Tibial artery (tissue), 4 donors: ENCODE data around the gene ZNF3.

Source experiments
- DNase-seq, 2 donors: peaks; one replicate each; pipeline ENCODE4 v3.0.0-alpha.2; 2019
- H3K27ac ChIP-seq, 2 donors: fragments of 200-600 bp; sonication (generic) in 1 of 2; 1 replicate in 1 of 2; 2 replicates in 1 of 2; pipeline ENCODE4 v1.5.1; 2018 to 2019; ENCODE audit warnings: mild to moderate bottlenecking in 1 of 2
- H3K27me3 ChIP-seq, 2 donors: fragments of 200-600 bp; sonication (generic) in 1 of 2; one replicate each; pipeline versions ENCODE4 v1.5.1 to v1.6.0; 2016 to 2019
- H3K36me3 ChIP-seq, 3 donors: fragments of 200-600 bp; sonication (generic) in 2 of 3; one replicate each; pipeline ENCODE4 v1.5.1; 2016 to 2019; ENCODE audit warnings: mild to moderate bottlenecking in 2 of 3
- H3K4me1 ChIP-seq, 4 donors: fragments of 200-600 bp; sonication (generic) in 2 of 4; 1 replicate in 3 of 4; 2 replicates in 1 of 4; pipeline ENCODE4 v1.5.1; 2016 to 2019
- H3K4me3 ChIP-seq, 2 donors: fragments of 200-600 bp; sonication (generic) in 1 of 2; 1 replicate in 1 of 2; 2 replicates in 1 of 2; pipeline ENCODE4 v1.5.1; 2018 to 2019; ENCODE audit warnings: mild to moderate bottlenecking in 2 of 2
- H3K9me3 ChIP-seq, 3 donors: fragments of 200-600 bp; sonication (generic) in 1 of 3; one replicate each; pipeline ENCODE4 v1.5.1; 2016 to 2019
- intact Hi-C: fragments of 100-400 bp; cut with DNase I; formaldehyde crosslinking; loops from one replicate; pipeline ENCODE4 v1.15.0; 2023; ENCODE audit warnings: low total_unique reads
- TF ChIP-seq, protein P1 (sequence below), 2 experiments: fragments of 200-600 bp in 1 of 2; fragments of 450-650 bp in 1 of 2; IDR thresholded peaks; one replicate each; pipeline ENCODE4 v1.5.1; 2017 to 2019; ENCODE audit warnings: antibody characterized with exemption in 2 of 2, mild to moderate bottlenecking in 1 of 2, moderate library complexity in 1 of 2

ZNF3 gene

DNA sequence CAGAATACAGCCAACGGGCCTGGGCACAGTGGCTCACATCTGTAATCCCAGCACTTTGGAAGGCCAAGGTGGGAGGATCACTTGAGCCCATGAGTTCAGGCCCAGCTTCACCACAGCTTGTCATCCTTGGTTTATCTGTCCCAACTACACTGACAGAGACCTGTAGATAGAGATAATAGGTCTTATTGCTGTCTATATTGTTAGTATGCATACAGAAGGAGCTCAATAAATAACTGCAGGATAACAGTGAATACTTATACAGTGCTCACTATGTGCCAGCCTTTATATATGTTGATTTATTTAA lies 39.2 kb upstream of the ZNF3 start:
- Histone ChIP-seq H3K4me3 (peak overlapping the region; percentile 67 to 72), H3K27ac (peak overlapping the region; percentile 83 to 84)
- DNase-seq: no peak

DNA sequence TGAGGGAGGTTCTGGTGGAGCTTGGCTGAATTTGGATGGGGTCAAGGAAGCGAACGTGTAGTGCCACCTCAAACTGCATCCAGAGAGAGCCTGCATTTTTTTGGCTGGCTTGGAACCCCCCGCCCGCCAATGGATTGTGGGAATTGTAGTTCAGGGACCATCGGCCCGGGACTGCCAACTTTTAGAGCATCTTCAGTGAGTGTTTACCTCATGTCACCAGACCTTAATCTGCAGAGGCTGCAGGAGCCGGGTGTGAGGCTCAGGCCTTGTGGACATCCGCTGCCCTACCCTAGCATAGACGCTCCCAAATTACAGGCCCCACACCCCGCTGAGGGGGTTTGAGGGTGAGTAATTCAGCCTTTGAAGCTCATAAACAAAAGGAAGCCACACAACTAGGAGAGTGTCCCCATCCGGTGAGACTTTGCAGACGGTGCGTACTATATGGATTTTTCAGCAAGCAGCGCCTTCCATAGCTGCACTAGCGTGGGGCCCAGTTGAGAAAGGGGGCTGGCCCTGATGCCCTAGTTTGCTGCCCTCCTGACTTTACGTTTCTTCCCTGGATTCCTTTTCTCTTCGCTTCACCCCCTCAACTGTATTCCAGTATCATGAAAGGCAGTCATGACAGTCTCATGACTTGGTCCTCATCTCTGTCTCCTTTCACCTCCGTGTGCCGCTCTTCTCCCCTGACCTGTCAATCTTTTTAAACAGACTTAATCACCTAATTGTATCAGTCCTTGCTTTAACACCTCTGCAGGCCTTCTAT lies 38.6 kb upstream of the ZNF3 start:
- H3K27ac ChIP-seq: peak overlapping the region; percentile 83 to 84
- TF ChIP-seq, protein P1, sequence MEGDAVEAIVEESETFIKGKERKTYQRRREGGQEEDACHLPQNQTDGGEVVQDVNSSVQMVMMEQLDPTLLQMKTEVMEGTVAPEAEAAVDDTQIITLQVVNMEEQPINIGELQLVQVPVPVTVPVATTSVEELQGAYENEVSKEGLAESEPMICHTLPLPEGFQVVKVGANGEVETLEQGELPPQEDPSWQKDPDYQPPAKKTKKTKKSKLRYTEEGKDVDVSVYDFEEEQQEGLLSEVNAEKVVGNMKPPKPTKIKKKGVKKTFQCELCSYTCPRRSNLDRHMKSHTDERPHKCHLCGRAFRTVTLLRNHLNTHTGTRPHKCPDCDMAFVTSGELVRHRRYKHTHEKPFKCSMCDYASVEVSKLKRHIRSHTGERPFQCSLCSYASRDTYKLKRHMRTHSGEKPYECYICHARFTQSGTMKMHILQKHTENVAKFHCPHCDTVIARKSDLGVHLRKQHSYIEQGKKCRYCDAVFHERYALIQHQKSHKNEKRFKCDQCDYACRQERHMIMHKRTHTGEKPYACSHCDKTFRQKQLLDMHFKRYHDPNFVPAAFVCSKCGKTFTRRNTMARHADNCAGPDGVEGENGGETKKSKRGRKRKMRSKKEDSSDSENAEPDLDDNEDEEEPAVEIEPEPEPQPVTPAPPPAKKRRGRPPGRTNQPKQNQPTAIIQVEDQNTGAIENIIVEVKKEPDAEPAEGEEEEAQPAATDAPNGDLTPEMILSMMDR (IDR thresholded peaks at IDR 0.05): no peak
- H3K9me3 ChIP-seq: no peaks in the 10 kb centered on the region
- H3K4me1 ChIP-seq: peaks cover 0 to 27% (median 16%) of the 10 kb centered on the region in 4 donors
- intact Hi-C loops: no loop called here
- H3K4me3 ChIP-seq: peak overlapping the region; percentile 67 to 72
- DNase-seq: peak; percentile 78 to 83
- H3K27me3 ChIP-seq: no peaks in the 10 kb centered on the region
- peaks cover 0 to 31% (median 4%) of the 10 kb centered on the region in 3 donors for H3K36me3 ChIP-seq

More for the DNA sequence above, 39.2 kb upstream of the ZNF3 start:
- Histone ChIP-seq H3K27me3 (no peaks in the 10 kb centered on the region), H3K9me3 (no peaks in the 10 kb centered on the region), H3K4me1 (peaks cover 0 to 30% (median 17%) of the 10 kb centered on the region in 4 donors), H3K36me3 (peaks cover 0 to 27% (median 4%) of the 10 kb centered on the region in 3 donors)
- TF ChIP-seq, protein P1 (IDR thresholded peaks at IDR 0.05): no peak
- intact Hi-C loops: no loop called here

DNA sequence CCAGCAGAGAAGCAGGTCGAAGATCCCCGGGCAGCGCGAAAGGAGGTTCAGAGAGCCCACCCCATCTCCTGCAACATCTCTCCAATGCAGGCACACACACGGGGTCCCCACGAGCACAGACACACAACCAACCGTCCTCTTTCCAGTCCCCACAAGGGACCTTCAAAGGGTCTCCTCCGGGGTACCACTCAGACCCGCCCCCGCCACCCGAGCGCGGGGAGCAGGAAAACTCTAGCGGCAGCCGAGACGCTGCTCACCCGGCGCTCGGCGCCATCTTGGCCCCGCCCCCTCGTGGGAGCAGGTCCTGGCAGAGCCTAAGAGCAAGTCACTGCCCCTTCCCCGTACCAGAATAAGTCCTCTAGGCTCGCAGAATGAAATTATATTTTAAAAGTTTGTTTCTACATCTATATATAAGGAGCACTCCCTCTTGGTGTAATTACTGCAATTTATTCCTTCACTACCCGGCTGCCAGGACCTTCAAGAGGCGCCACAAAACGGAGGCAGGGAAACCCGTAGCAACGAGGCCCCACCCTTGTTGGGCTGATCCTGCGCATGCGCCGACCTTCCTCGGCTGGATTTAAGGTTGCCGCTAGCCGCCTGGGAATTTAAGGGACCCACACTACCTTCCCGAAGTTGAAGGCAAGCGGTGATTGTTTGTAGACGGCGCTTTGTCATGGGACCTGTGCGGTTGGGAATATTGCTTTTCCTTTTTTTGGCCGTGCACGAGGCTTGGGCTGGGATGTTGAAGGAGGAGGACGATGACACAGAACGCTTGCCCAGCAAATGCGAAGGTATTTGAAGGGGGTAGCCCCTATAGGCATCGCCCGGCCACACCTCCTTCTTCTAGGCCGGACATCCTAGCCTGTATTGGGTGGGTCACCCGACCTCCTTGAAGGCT lies 37.8 kb upstream of the ZNF3 start, which contains the start of the genes CNPY4 and TAF6:
CNPY4 (plus strand) TSS at position 563 of the 898 bp plus-strand sequence; CDS start at position 674, 111 bp downstream.
TAF6 (minus strand) TSS at position 287 of the 898 bp plus-strand sequence. CDS start 5,149 bp downstream, outside the sequence.
- peak; percentile 94 to 97 for DNase-seq
- Histone ChIP-seq H3K36me3 (peaks cover 0 to 30% (median 4%) of the 10 kb centered on the region in 3 donors), H3K4me3 (peak within 1 kb of the TSS; percentile 67 to 72), H3K9me3 (no peaks in the 10 kb centered on the region), H3K27me3 (no peaks in the 10 kb centered on the region), H3K4me1 (peaks cover 0 to 27% (median 16%) of the 10 kb centered on the region in 4 donors), H3K27ac (peak within 1 kb of the TSS; percentile 83 to 84)
- intact Hi-C loops: no loop called here
- TF ChIP-seq, protein P1 (IDR thresholded peaks at IDR 0.05): peak in 1 of 2 experiments; percentile 30

DNA sequence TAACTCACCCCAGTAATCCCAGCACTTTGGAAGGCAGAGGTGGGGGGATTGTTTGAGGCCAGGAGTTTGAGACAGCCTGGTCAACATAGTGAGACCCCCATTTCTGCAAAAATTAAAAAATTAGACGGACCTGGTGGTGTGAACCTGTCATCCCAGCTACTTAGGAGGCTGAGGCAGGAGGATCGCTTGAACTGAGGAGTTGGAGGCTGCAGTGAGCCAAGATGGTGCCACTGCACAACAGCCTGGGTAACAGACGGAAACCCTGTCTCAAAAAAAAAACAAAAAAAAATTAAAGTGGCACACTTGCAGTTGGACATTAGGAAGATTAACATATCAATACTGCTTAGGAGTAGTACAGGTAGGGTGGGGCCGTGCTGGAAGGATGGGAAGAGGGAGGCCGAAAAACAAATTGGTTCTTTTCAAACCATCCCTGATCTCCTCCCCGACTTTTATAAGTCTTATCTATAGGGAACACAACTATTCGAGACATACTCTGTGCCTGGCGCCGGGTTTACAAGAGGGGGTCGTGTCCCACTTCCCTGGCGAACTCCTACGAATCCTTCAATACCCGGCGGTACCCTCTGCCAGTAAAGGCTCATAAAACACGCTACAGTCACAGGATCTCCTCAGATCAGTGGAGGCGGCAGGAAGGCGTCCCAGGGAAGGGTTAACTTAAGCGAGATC lies 37.0 kb upstream of the ZNF3 start:
- Histone ChIP-seq H3K9me3 (no peaks in the 10 kb centered on the region), H3K4me3 (peak overlapping the region; percentile 67 to 72), H3K27ac (peak overlapping the region; percentile 83 to 84), H3K4me1 (peaks cover 0 to 27% (median 16%) of the 10 kb centered on the region in 4 donors), H3K27me3 (no peaks in the 10 kb centered on the region), H3K36me3 (peaks cover 6 to 31% (median 6%) of the 10 kb centered on the region in 3 donors)
- no peak for DNase-seq
- TF ChIP-seq, protein P1 (IDR thresholded peaks at IDR 0.05): no peak
- intact Hi-C loops: no loop called here

DNA sequence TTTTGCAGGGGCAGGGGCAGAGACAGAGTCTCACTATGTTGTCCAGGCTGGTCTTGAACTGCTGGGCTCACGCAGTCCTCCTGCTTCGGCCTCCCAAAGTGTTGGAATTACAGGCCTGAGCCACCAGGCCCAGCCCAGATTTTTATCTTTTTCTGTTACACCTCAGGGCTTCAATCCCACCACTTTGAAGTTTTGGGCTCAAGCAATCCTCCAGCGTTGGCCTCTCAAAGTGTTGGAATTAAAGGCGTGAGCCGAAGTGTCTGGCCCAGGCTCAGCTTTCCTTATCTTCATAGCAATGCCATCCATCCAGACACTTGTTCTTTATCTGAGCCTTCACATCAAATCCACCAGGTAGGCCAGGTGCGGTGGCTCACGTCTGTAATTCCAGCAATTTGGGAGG lies 33.5 kb upstream of the ZNF3 start:
- intact Hi-C loops: no loop called here
- Histone ChIP-seq H3K27me3 (no peaks in the 10 kb centered on the region), H3K4me1 (peaks cover 0 to 13% (median 8%) of the 10 kb centered on the region in 4 donors), H3K4me3 (no peak overlapping the region), H3K36me3 (peaks cover 22 to 50% (median 39%) of the 10 kb centered on the region in 3 donors), H3K9me3 (no peaks in the 10 kb centered on the region), H3K27ac (no peak overlapping the region)
- TF ChIP-seq, protein P1 (IDR thresholded peaks at IDR 0.05): no peak
- no peak for DNase-seq
